Activated T-cell treated with anti-CD3 and anti-CD28 coated beads, Interleukin-2, amount 50 U/mL, for 24 hours (primary cell): ENCODE results near the gene NPLOC4.
"Not testable (repeated sequence)": the region's sequence is repeated elsewhere in the genome, so short reads cannot be mapped to it uniquely, and the experiment has no call there.

Experiments
- DNase-seq: peaks from one replicate; pipeline ENCODE4 v3.0.0-alpha.2; 2020
- H3K27ac Mint-ChIP-seq: 2 replicates; pipeline ENCODE4 v1.8.0; 2020; ENCODE audit warnings: mild to moderate bottlenecking, mixed read lengths
- H3K27me3 Mint-ChIP-seq: 2 replicates; pipeline ENCODE4 v1.8.0; 2020; ENCODE audit warnings: mixed read lengths
- H3K36me3 Mint-ChIP-seq: 2 replicates; pipeline ENCODE4 v1.8.0; 2020; ENCODE audit warnings: low read depth, mixed read lengths
- H3K4me1 Mint-ChIP-seq: 2 replicates; pipeline ENCODE4 v1.8.0; 2020; ENCODE audit warnings: low read depth, mixed read lengths
- H3K4me3 Mint-ChIP-seq: 2 replicates; pipeline ENCODE4 v1.8.0; 2020; ENCODE audit warnings: mild to moderate bottlenecking, moderate library complexity, mixed read lengths
- H3K9me3 Mint-ChIP-seq: 2 replicates; pipeline ENCODE4 v1.8.0; 2020; ENCODE audit warnings: mixed read lengths

The NPLOC4 gene

GRCh38 chr17:81636505-81637288, at the start of gene NPLOC4, which contains the start of gene TSPAN10:
Gene NPLOC4 (minus strand): TSS chr17:81637112. CDS start chr17:81636930, 182 bp downstream.
Gene TSPAN10 (plus strand): TSS chr17:81637196. CDS start chr17:81642413, 5,217 bp downstream.
- H3K27me3 Mint-ChIP-seq = no peaks in the 10 kb centered on the region
- H3K9me3 Mint-ChIP-seq = no peaks in the 10 kb centered on the region
- H3K4me3 Mint-ChIP-seq = peak within 1 kb of the TSS; percentile 98
- H3K4me1 Mint-ChIP-seq = peaks cover 30% of the 10 kb centered on the region
- peak within 1 kb of the TSS; percentile 96 for H3K27ac Mint-ChIP-seq
- peak; percentile 94 for DNase-seq
- peaks cover 33% of the 10 kb centered on the region for H3K36me3 Mint-ChIP-seq

GRCh38 chr17:81686614-81687013, 49.7 kb upstream of the NPLOC4 start:
- no peaks in the 10 kb centered on the region for H3K9me3 Mint-ChIP-seq
- peaks cover 49% of the 10 kb centered on the region for H3K4me1 Mint-ChIP-seq
- H3K27me3 Mint-ChIP-seq = no peaks in the 10 kb centered on the region
- peaks cover 91% of the 10 kb centered on the region for H3K36me3 Mint-ChIP-seq
- peak overlapping the region; percentile 92 for H3K27ac Mint-ChIP-seq
- no peak overlapping the region for H3K4me3 Mint-ChIP-seq
- no peak for DNase-seq

GRCh38 chr17:81685108-81685507, 48.2 kb upstream of the NPLOC4 start:
- H3K27me3 Mint-ChIP-seq = no peaks in the 10 kb centered on the region
- H3K4me3 Mint-ChIP-seq = peak overlapping the region; percentile 93
- DNase-seq = peak; percentile 64
- no peaks in the 10 kb centered on the region for H3K9me3 Mint-ChIP-seq
- peak overlapping the region; percentile 92 for H3K27ac Mint-ChIP-seq
- H3K4me1 Mint-ChIP-seq = peaks cover 52% of the 10 kb centered on the region
- peaks cover 85% of the 10 kb centered on the region for H3K36me3 Mint-ChIP-seq

- peak overlapping the region; percentile 93 for H3K4me3 Mint-ChIP-seq
- H3K4me1 Mint-ChIP-seq = peaks cover 50% of the 10 kb centered on the region
- peak overlapping the region; percentile 92 for H3K27ac Mint-ChIP-seq
- DNase-seq = no peak
- H3K27me3 Mint-ChIP-seq = no peaks in the 10 kb centered on the region
- no peaks in the 10 kb centered on the region for H3K9me3 Mint-ChIP-seq
- H3K36me3 Mint-ChIP-seq = peaks cover 82% of the 10 kb centered on the region
Observed at GRCh38 chr17:81684442-81684911, 47.6 kb upstream of the NPLOC4 start.

- Mint-ChIP-seq H3K4me1 (peaks cover 48% of the 10 kb centered on the region), H3K9me3 (no peaks in the 10 kb centered on the region), H3K27me3 (no peaks in the 10 kb centered on the region), H3K36me3 (peaks cover 78% of the 10 kb centered on the region), H3K4me3 (peak within 1 kb of the TSS; percentile 93), H3K27ac (peak within 1 kb of the TSS; percentile 96)
- peak; percentile 98 for DNase-seq
Observed at GRCh38 chr17:81683584-81684441, 46.9 kb upstream of the NPLOC4 start, which contains the start of the genes ARL16 and HGS. Gene ARL16 (minus strand): TSS chr17:81683797. CDS start chr17:81683753, 44 bp downstream. Gene HGS (plus strand): TSS chr17:81684011. CDS start chr17:81684067, 56 bp downstream.

GRCh38 chr17:81683208-81683583, 46.3 kb upstream of the NPLOC4 start:
- Mint-ChIP-seq H3K4me1 (peaks cover 46% of the 10 kb centered on the region), H3K27ac (peak overlapping the region; percentile 96), H3K9me3 (no peaks in the 10 kb centered on the region), H3K27me3 (no peaks in the 10 kb centered on the region), H3K4me3 (peak overlapping the region; percentile 93), H3K36me3 (peaks cover 72% of the 10 kb centered on the region)
- DNase-seq = no peak

- Mint-ChIP-seq H3K9me3 (no peaks in the 10 kb centered on the region), H3K4me3 (peak overlapping the region; percentile 93), H3K27me3 (no peaks in the 10 kb centered on the region), H3K27ac (peak overlapping the region; percentile 96), H3K36me3 (peaks cover 69% of the 10 kb centered on the region), H3K4me1 (peaks cover 46% of the 10 kb centered on the region)
- DNase-seq = no peak
Observed at GRCh38 chr17:81682565-81683207, 45.8 kb upstream of the NPLOC4 start.

- peaks cover 60% of the 10 kb centered on the region for H3K36me3 Mint-ChIP-seq
- H3K27ac Mint-ChIP-seq = peak overlapping the region; percentile 40
- peaks cover 39% of the 10 kb centered on the region for H3K4me1 Mint-ChIP-seq
- peak overlapping the region; percentile 33 for H3K4me3 Mint-ChIP-seq
- no peaks in the 10 kb centered on the region for H3K9me3 Mint-ChIP-seq
- DNase-seq = no peak
- no peaks in the 10 kb centered on the region for H3K27me3 Mint-ChIP-seq
Observed at GRCh38 chr17:81681672-81682071, 44.8 kb upstream of the NPLOC4 start.

- Mint-ChIP-seq H3K36me3 (peaks cover 57% of the 10 kb centered on the region), H3K4me3 (no peak overlapping the region), H3K27ac (peak overlapping the region; percentile 33), H3K27me3 (no peaks in the 10 kb centered on the region), H3K9me3 (no peaks in the 10 kb centered on the region), H3K4me1 (peaks cover 34% of the 10 kb centered on the region)
- DNase-seq = no peak
Observed at GRCh38 chr17:81680150-81680549, 43.2 kb upstream of the NPLOC4 start.

- Mint-ChIP-seq H3K4me3 (no peak overlapping the region), H3K27me3 (no peaks in the 10 kb centered on the region), H3K9me3 (no peaks in the 10 kb centered on the region), H3K36me3 (peaks cover 64% of the 10 kb centered on the region), H3K27ac (no peak overlapping the region), H3K4me1 (peaks cover 15% of the 10 kb centered on the region)
- DNase-seq = no peak
Observed at GRCh38 chr17:81676906-81677305, 40.0 kb upstream of the NPLOC4 start.

GRCh38 chr17:81675515-81676221, 38.8 kb upstream of the NPLOC4 start:
- not testable (repeated sequence) for H3K9me3 Mint-ChIP-seq, H3K27ac Mint-ChIP-seq, H3K27me3 Mint-ChIP-seq, H3K4me1 Mint-ChIP-seq, H3K4me3 Mint-ChIP-seq
- DNase-seq = peak; percentile 61
- peaks cover 67% of the 10 kb centered on the region for H3K36me3 Mint-ChIP-seq

- Mint-ChIP-seq H3K27ac (peak overlapping the region; percentile 22), H3K27me3 (no peaks in the 10 kb centered on the region), H3K36me3 (peaks cover 78% of the 10 kb centered on the region), H3K9me3 (no peaks in the 10 kb centered on the region), H3K4me1 (peaks cover 15% of the 10 kb centered on the region), H3K4me3 (no peak overlapping the region)
- no peak for DNase-seq
Observed at GRCh38 chr17:81673561-81674258, 36.8 kb upstream of the NPLOC4 start.

GRCh38 chr17:81672954-81673353, 36.0 kb upstream of the NPLOC4 start:
- no peaks in the 10 kb centered on the region for H3K9me3 Mint-ChIP-seq
- no peaks in the 10 kb centered on the region for H3K27me3 Mint-ChIP-seq
- peak overlapping the region; percentile 11 for H3K27ac Mint-ChIP-seq
- peaks cover 22% of the 10 kb centered on the region for H3K4me1 Mint-ChIP-seq
- H3K4me3 Mint-ChIP-seq = no peak overlapping the region
- DNase-seq = no peak
- peaks cover 86% of the 10 kb centered on the region for H3K36me3 Mint-ChIP-seq
